GM10248 (cell line): Measurements from ENCODE around the gene IFI44L.

Source experiments
- CTCF ChIA-PET: fragments of 300-600 bp; sonication (Branson Sonifier 250); formaldehyde crosslinking; extraction: SDS; loops from one replicate; lab custom pipeline; 2021; ENCODE audit warnings: antibody characterized with exemption; lab: Yijun Ruan, JAX
- POLR2A ChIA-PET: fragments of 350-650 bp; sonication (Branson Sonifier 250); formaldehyde crosslinking; extraction: SDS; loops from one replicate; lab custom pipeline; 2020; ENCODE audit warnings: antibody characterized with exemption; lab: Yijun Ruan, JAX
- DNase-seq: peaks from one replicate; pipeline ENCODE4 v3.0.0; 2012; ENCODE audit errors: extremely low spot score
- CTCF ChIP-seq: IDR thresholded peaks from 2 replicates; pipeline ENCODE4 v1.5.1; 2012; ENCODE audit warnings: mild to moderate bottlenecking, low read depth; ENCODE audit errors: extremely low read depth, missing control alignments, control extremely low read depth

The IFI44L gene

GRCh38 chr1:78690516-78690915 is 70.3 kb downstream of the IFI44L start:
- DNase-seq, result no peak
- ChIA-PET POLR2A (no interaction called here), CTCF (no interaction called here)
- no peak for TF ChIP-seq CTCF

- DNase-seq, result no peak
- ChIA-PET POLR2A (no interaction called here), CTCF (interaction anchor here (1.2 kb wide), 1 partner anchor 15 kb away, joined by 3 read pairs; no protein-coding TSS in a partner anchor)
- no peak for TF ChIP-seq CTCF
Observed at GRCh38 chr1:78691995-78692747, 71.9 kb downstream of the IFI44L start.
